NB4 (cell line): ENCODE results near the gene ZNF514.
"Not testable (repeated sequence)": the region's sequence is repeated elsewhere in the genome, so short reads cannot be mapped to it uniquely, and the experiment has no call there.

Experiments
- DNase-seq: peaks from one replicate; pipeline ENCODE4 v3.0.0; 2010; ENCODE audit warnings: low read depth
- H3K4me3 ChIP-seq: one replicate; pipeline ENCODE4 v1.5.1; 2011; ENCODE audit warnings: mild to moderate bottlenecking, low read depth, low read length, moderate library complexity
- CTCF ChIP-seq: IDR thresholded peaks from one replicate; pipeline ENCODE4 v1.5.1; 2012; ENCODE audit warnings: low read depth, low read length
- MAX ChIP-seq: IDR thresholded peaks from 2 replicates; pipeline ENCODE4 v1.6.1; 2011; ENCODE audit warnings: low read depth, low read length
- MYC ChIP-seq: IDR thresholded peaks from 2 replicates; pipeline ENCODE4 v1.6.1; 2011; ENCODE audit warnings: low read depth, low read length
- POLR2A ChIP-seq: IDR thresholded peaks from 2 replicates; pipeline ENCODE4 v1.6.1; 2011; ENCODE audit warnings: mild to moderate bottlenecking; ENCODE audit not compliant: insufficient read length; ENCODE audit errors: extremely low read depth

The ZNF514 gene

GRCh38 chr2:95109260-95109659, 50.4 kb downstream of the ZNF514 start:
- DNase-seq = no peak
- no peak for TF ChIP-seq CTCF
- TF ChIP-seq MAX = no peak
- no peak overlapping the region for H3K4me3 ChIP-seq

- no peak for DNase-seq
- no peak for TF ChIP-seq CTCF
- TF ChIP-seq MAX = no peak
- no peak overlapping the region for H3K4me3 ChIP-seq
Observed at GRCh38 chr2:95106081-95106480, 53.6 kb downstream of the ZNF514 start.

- TF ChIP-seq POLR2A (no peak), CTCF (no peak), MAX (no peak), MYC (no peak)
- H3K4me3 ChIP-seq = no peak overlapping the region
- no peak for DNase-seq
Observed at GRCh38 chr2:95104606-95105005, 55.0 kb downstream of the ZNF514 start.

- TF ChIP-seq MYC (no peak), MAX (no peak), POLR2A (no peak)
- no peak for DNase-seq
- H3K4me3 ChIP-seq = no peak overlapping the region
Observed at GRCh38 chr2:95099910-95100309, 59.7 kb downstream of the ZNF514 start.

- not testable (repeated sequence) for H3K4me3 ChIP-seq, DNase-seq
Observed at GRCh38 chr2:95098273-95098672, 61.4 kb downstream of the ZNF514 start.
